ENCODE results near the gene TRRAP. TPM values are rescaled to one million over a fixed set of nuclear protein-coding genes. Genes with fewer than 3 reads are reported as not detected.

Gene TRRAP
- total and polyA plus RNA-seq, 2 of the 8 experiments (the other 6 are each of a cell fraction or from before 2014, with no cell fraction given) = 21.7 to 48.6 TPM

DNA sequence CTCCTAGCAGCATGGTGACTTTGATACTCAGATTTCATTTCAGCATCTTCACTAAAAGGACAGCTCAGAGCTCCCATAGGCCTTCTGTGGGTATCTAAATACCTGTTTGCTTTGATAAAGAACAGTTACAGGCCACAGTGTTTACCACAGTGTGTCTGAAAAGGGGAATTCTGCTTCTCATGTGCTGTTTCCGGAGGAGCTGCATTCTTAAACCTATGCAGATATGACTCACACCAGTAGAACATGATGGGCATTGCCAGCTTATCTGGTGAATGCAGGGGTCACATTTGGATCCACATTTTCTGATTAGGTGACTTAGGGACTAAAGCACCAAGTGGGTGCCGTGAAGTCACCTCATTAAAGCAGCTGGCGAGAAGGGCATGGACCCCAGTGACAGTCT is 52.6 kb downstream of the TRRAP start:
- H3K36me3 ChIP-seq (ENCODE audit: control insufficient read depth in 2 of 4, insufficient read depth in 4 of 4, low read length in 3 of 4) = peaks cover 12 to 86% (median 67%) of the 10 kb centered on the region in 4 experiments
- no peak overlapping the region for H2BK15ac ChIP-seq (ENCODE audit: low read length)
- no peak overlapping the region for H2AFZ ChIP-seq (ENCODE audit: low read length)
- H3K23ac ChIP-seq (ENCODE audit: insufficient read length) = no peak overlapping the region
- no peak overlapping the region for H3K56ac ChIP-seq (replicated peaks; ENCODE audit: insufficient read length, low read depth, low read length)
- ChIA-PET POLR2A (ENCODE audit: partially characterized antibody) (interaction anchor here (0.6 kb wide), 1 partner anchor 165 kb away, joined by 3 read pairs; no protein-coding TSS in a partner anchor), CTCF (ENCODE audit: partially characterized antibody) (interaction anchor here (0.5 to 1.3 kb wide), 2 partner anchors 10 to 424 kb away, joined by 3 read pairs; no protein-coding TSS in a partner anchor)
- H3K27me3 ChIP-seq (replicated peaks in 1 of 4; ENCODE audit: control insufficient read depth in 3 of 4, extremely low read depth in 1 of 4, insufficient read depth in 3 of 4, low read length in 3 of 4) = no peaks in the 10 kb centered on the region
- no peak overlapping the region for H2BK20ac ChIP-seq (ENCODE audit: low read length)
- H3K79me2 ChIP-seq (ENCODE audit: control insufficient read depth in 1 of 2, insufficient read depth in 2 of 2, low read length in 2 of 2) = no peaks in the 10 kb centered on the region
- no peaks in the 10 kb centered on the region for H3K79me1 ChIP-seq (ENCODE audit: low read depth, low read length)
- H4K91ac ChIP-seq (replicated peaks; ENCODE audit: insufficient read length, low read length) = no peak overlapping the region
- no peaks in the 10 kb centered on the region for H3K23me2 ChIP-seq (ENCODE audit: low read depth, low read length)
- no peak overlapping the region for H3K4ac ChIP-seq (replicated peaks; ENCODE audit: insufficient read length, low read depth, low read length)
- H2BK5ac ChIP-seq (ENCODE audit: low read depth, low read length) = no peak overlapping the region
- H3K27ac ChIP-seq (ENCODE audit: low read depth, low read length) = no peak overlapping the region
- no peak for DNase-seq (ENCODE audit: low read depth in 1 of 2, low spot score in 2 of 2)
- no peak overlapping the region for H2BK120ac ChIP-seq (replicated peaks; ENCODE audit: low read depth, low read length)
- no peak overlapping the region for H4K5ac ChIP-seq (ENCODE audit: insufficient read length, low read depth, low read length)
- no peak overlapping the region for H4K8ac ChIP-seq (ENCODE audit: extremely low read depth, insufficient read depth, low read length)
- H3K18ac ChIP-seq (ENCODE audit: extremely low read depth, low read length) = no peak overlapping the region
- no peak overlapping the region for H2BK12ac ChIP-seq (ENCODE audit: low read depth, low read length)
- no peak overlapping the region for H3K4me2 ChIP-seq (ENCODE audit: insufficient read depth in 1 of 2, low read depth in 2 of 2, low read length in 2 of 2)
- no peak overlapping the region for H3K14ac ChIP-seq (ENCODE audit: insufficient read length)
- H3K9ac ChIP-seq (replicated peaks in 1 of 4; ENCODE audit: extremely low read depth in 1 of 4, low read depth in 3 of 4, low read length in 3 of 4) = no peak overlapping the region
- no peaks in the 10 kb centered on the region for H3K4me1 ChIP-seq (replicated peaks in 1 of 4; ENCODE audit: control insufficient read depth in 3 of 4, insufficient read depth in 4 of 4, low read length in 3 of 4)
- WGBS, 2 experiments (ENCODE audit: extremely low coverage in 1 of 2, insufficient coverage in 1 of 2, insufficient read length in 1 of 2, insufficient replicate concordance in 2 of 2, low coverage in 1 of 2, low lambda C conversion rate in 2 of 2, missing lambda C conversion rate in 1 of 2) = 96% methylated on average over 3 of the region's 3 CpGs; no CpG with 5 or more reads in 1 of the 2 experiments
- H3K9me3 ChIP-seq (ENCODE audit: insufficient read depth in 2 of 2, low read depth in 1 of 2, low read length in 1 of 2) = no peaks in the 10 kb centered on the region
- H4K20me1 ChIP-seq (replicated peaks in 1 of 2; ENCODE audit: control insufficient read depth in 1 of 2, insufficient read depth in 2 of 2, low read length in 2 of 2) = peaks cover 2 to 4% of the 10 kb centered on the region in 2 experiments
- H3K4me3 ChIP-seq (ENCODE audit: extremely low read depth in 1 of 4, insufficient read depth in 2 of 4, low read depth in 3 of 4, low read length in 4 of 4) = no peak overlapping the region
- H2AK5ac ChIP-seq (ENCODE audit: low read depth, low read length) = no peak overlapping the region
- no peak for FAIRE-seq
- TF ChIP-seq CBX8 (IDR thresholded peaks at IDR 0.05; ENCODE audit: borderline replicate concordance, low read depth, low read length) (no peak), CREB1 (IDR thresholded peaks at IDR 0.05) (no peak), GTF2F1 (IDR thresholded peaks at IDR 0.05; ENCODE audit: borderline replicate concordance, low read depth, low read length) (no peak), EZH2 (IDR thresholded peaks at IDR 0.05; ENCODE audit: low read depth, low read length, severe bottlenecking) (no peak), RBBP5 (IDR thresholded peaks at IDR 0.05; ENCODE audit: borderline replicate concordance, low read depth, low read length) (no peak), EGR1 (IDR thresholded peaks at IDR 0.05; ENCODE audit: borderline replicate concordance, low read depth, low read length) (no peak), ZNF274 (IDR thresholded peaks at IDR 0.05; ENCODE audit: borderline replicate concordance, extremely low read depth, low read length) (no peak)
- TF ChIP-seq, protein P1, sequence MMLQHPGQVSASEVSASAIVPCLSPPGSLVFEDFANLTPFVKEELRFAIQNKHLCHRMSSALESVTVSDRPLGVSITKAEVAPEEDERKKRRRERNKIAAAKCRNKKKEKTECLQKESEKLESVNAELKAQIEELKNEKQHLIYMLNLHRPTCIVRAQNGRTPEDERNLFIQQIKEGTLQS (IDR thresholded peaks at IDR 0.05; ENCODE audit: insufficient read depth, low read depth, low read length) = no peak
- TF ChIP-seq, protein P2, sequence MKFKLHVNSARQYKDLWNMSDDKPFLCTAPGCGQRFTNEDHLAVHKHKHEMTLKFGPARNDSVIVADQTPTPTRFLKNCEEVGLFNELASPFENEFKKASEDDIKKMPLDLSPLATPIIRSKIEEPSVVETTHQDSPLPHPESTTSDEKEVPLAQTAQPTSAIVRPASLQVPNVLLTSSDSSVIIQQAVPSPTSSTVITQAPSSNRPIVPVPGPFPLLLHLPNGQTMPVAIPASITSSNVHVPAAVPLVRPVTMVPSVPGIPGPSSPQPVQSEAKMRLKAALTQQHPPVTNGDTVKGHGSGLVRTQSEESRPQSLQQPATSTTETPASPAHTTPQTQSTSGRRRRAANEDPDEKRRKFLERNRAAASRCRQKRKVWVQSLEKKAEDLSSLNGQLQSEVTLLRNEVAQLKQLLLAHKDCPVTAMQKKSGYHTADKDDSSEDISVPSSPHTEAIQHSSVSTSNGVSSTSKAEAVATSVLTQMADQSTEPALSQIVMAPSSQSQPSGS (IDR thresholded peaks at IDR 0.05; ENCODE audit: low read length) = no peak
- TF ChIP-seq, protein P3, sequence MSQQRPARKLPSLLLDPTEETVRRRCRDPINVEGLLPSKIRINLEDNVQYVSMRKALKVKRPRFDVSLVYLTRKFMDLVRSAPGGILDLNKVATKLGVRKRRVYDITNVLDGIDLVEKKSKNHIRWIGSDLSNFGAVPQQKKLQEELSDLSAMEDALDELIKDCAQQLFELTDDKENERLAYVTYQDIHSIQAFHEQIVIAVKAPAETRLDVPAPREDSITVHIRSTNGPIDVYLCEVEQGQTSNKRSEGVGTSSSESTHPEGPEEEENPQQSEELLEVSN (IDR thresholded peaks at IDR 0.05) = no peak
- TF ChIP-seq, protein P4, sequence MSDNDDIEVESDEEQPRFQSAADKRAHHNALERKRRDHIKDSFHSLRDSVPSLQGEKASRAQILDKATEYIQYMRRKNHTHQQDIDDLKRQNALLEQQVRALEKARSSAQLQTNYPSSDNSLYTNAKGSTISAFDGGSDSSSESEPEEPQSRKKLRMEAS (IDR thresholded peaks at IDR 0.05) = no peak

Data from H1 (cell line).